Skeletal muscle tissue (tissue), 4 donors: ENCODE measurements around the gene ASH1L. TPM values are rescaled to one million over a fixed set of nuclear protein-coding genes. Genes with fewer than 3 reads are reported as not detected.
"Not testable (repeated sequence)": the region's sequence is repeated elsewhere in the genome, so short reads cannot be mapped to it uniquely, and the experiment has no call there.

Experiments
- H3K27ac ChIP-seq: one replicate; pipeline ENCODE4 v1.7.0; 2013; ENCODE audit warnings: mild to moderate bottlenecking, low read depth, low read length, inconsistent platforms
- H3K27me3 ChIP-seq, 3 donors: one replicate each; pipeline ENCODE4 v1.7.0; 2013; ENCODE audit warnings: low read length in 3 of 3; ENCODE audit not compliant: control insufficient read depth in 3 of 3, insufficient read depth in 3 of 3
- H3K36me3 ChIP-seq, 3 donors: one replicate each; pipeline ENCODE4 v1.7.0; 2013; ENCODE audit warnings: low read length in 3 of 3; ENCODE audit not compliant: control insufficient read depth in 3 of 3, insufficient read depth in 3 of 3
- H3K4me1 ChIP-seq, 3 donors: one replicate each; pipeline ENCODE4 v1.7.0; 2013; ENCODE audit warnings: low read length in 3 of 3, mild to moderate bottlenecking in 3 of 3; ENCODE audit not compliant: control insufficient read depth in 3 of 3, insufficient read depth in 3 of 3
- H3K4me3 ChIP-seq, 3 donors: one replicate each; pipeline ENCODE4 v1.7.0; 2013; ENCODE audit warnings: low read length in 3 of 3
- H3K9ac ChIP-seq, 3 donors: one replicate each; pipeline ENCODE4 v1.7.0; 2013; ENCODE audit warnings: low read length in 3 of 3, mild to moderate bottlenecking in 3 of 3, moderate library complexity in 2 of 3, low read depth in 1 of 3
- H3K9me3 ChIP-seq, 3 donors: one replicate each; pipeline ENCODE4 v1.7.0; 2013; ENCODE audit warnings: low read length in 3 of 3; ENCODE audit not compliant: control insufficient read depth in 3 of 3
- total RNA-seq: library from RNA; depleted of rRNA; stranded (reverse); fragments of >200 nt; gene quantifications from one replicate; pipeline ENCODE4 v1.2.3, GENCODE V29; 2014
- donor health status: Osteomylitis.

ASH1L gene
- total RNA-seq, 1 donor from 2014 or later = 35.0 TPM

- no peaks in the 10 kb centered on the region for H3K9me3 ChIP-seq
- H3K9ac ChIP-seq = no peak overlapping the region
- no peak overlapping the region for H3K27ac ChIP-seq
- no peak overlapping the region for H3K4me3 ChIP-seq
- H3K4me1 ChIP-seq = peaks cover 9 to 25% (median 12%) of the 10 kb centered on the region in 3 donors
- no peaks in the 10 kb centered on the region for H3K36me3 ChIP-seq
- no peaks in the 10 kb centered on the region for H3K27me3 ChIP-seq
Observed at GRCh38 chr1:155526356-155526755, 36.2 kb downstream of the ASH1L start.

GRCh38 chr1:155522069-155522468, 40.5 kb downstream of the ASH1L start:
- no peaks in the 10 kb centered on the region for H3K9me3 ChIP-seq
- H3K36me3 ChIP-seq = peaks cover 0 to 1% (median 0%) of the 10 kb centered on the region in 3 donors
- H3K4me3 ChIP-seq = no peak overlapping the region
- H3K27me3 ChIP-seq = no peaks in the 10 kb centered on the region
- peaks cover 2 to 10% (median 3%) of the 10 kb centered on the region in 3 donors for H3K4me1 ChIP-seq
- H3K27ac ChIP-seq = no peak overlapping the region
- H3K9ac ChIP-seq = no peak overlapping the region

- Histone ChIP-seq H3K27me3 (no peaks in the 10 kb centered on the region), H3K27ac (no peak overlapping the region), H3K4me1 (peaks cover 0 to 12% (median 3%) of the 10 kb centered on the region in 3 donors), H3K9me3 (no peaks in the 10 kb centered on the region), H3K4me3 (no peak overlapping the region), H3K9ac (no peak overlapping the region), H3K36me3 (peaks cover 0 to 6% (median 2%) of the 10 kb centered on the region in 3 donors)
Observed at GRCh38 chr1:155518484-155518883, 44.1 kb downstream of the ASH1L start.

GRCh38 chr1:155514582-155515187, 47.9 kb downstream of the ASH1L start:
- no peak overlapping the region for H3K4me3 ChIP-seq
- H3K27ac ChIP-seq = no peak overlapping the region

GRCh38 chr1:155513300-155513916, 49.2 kb downstream of the ASH1L start:
- Histone ChIP-seq H3K36me3 (peaks cover 0 to 6% (median 2%) of the 10 kb centered on the region in 3 donors), H3K9me3 (no peaks in the 10 kb centered on the region), H3K27me3 (no peaks in the 10 kb centered on the region), H3K4me3 (no peak overlapping the region), H3K27ac (no peak overlapping the region), H3K4me1 (peaks cover 0 to 5% (median 0%) of the 10 kb centered on the region in 3 donors), H3K9ac (no peak overlapping the region)

More at GRCh38 chr1:155514582-155515187, 47.9 kb downstream of the ASH1L start:
- Histone ChIP-seq H3K36me3 (peaks cover 0 to 6% (median 2%) of the 10 kb centered on the region in 3 donors), H3K27me3 (no peaks in the 10 kb centered on the region), H3K9ac (no peak overlapping the region), H3K9me3 (no peaks in the 10 kb centered on the region), H3K4me1 (peaks cover 0 to 5% (median 0%) of the 10 kb centered on the region in 3 donors)

- H3K4me1 ChIP-seq = peaks cover 0 to 11% (median 0%) of the 10 kb centered on the region in 3 donors
- H3K27ac ChIP-seq, H3K9ac ChIP-seq, H3K27me3 ChIP-seq, H3K36me3 ChIP-seq, H3K9me3 ChIP-seq, H3K4me3 ChIP-seq: not testable (repeated sequence)
Observed at GRCh38 chr1:155511385-155511784, 51.2 kb downstream of the ASH1L start.

GRCh38 chr1:155509064-155509463, 53.5 kb downstream of the ASH1L start:
- Histone ChIP-seq H3K27me3 (no peaks in the 10 kb centered on the region), H3K4me1 (peaks cover 0 to 7% (median 0%) of the 10 kb centered on the region in 3 donors), H3K27ac (no peak overlapping the region), H3K4me3 (no peak overlapping the region), H3K9ac (no peak overlapping the region), H3K9me3 (no peaks in the 10 kb centered on the region), H3K36me3 (no peaks in the 10 kb centered on the region)

GRCh38 chr1:155507945-155508344, 54.7 kb downstream of the ASH1L start:
- H3K4me1 ChIP-seq = peaks cover 0 to 7% (median 2%) of the 10 kb centered on the region in 3 donors
- no peak overlapping the region for H3K27ac ChIP-seq
- H3K27me3 ChIP-seq = no peaks in the 10 kb centered on the region
- no peaks in the 10 kb centered on the region for H3K9me3 ChIP-seq
- no peaks in the 10 kb centered on the region for H3K36me3 ChIP-seq
- H3K9ac ChIP-seq = no peak overlapping the region
- H3K4me3 ChIP-seq = no peak overlapping the region

GRCh38 chr1:155505963-155506362, 56.6 kb downstream of the ASH1L start:
- H3K4me1 ChIP-seq, H3K36me3 ChIP-seq, H3K9me3 ChIP-seq, H3K27me3 ChIP-seq, H3K9ac ChIP-seq, H3K4me3 ChIP-seq, H3K27ac ChIP-seq: not testable (repeated sequence)

- peaks cover 8 to 14% (median 9%) of the 10 kb centered on the region in 3 donors for H3K4me1 ChIP-seq
- no peak overlapping the region for H3K4me3 ChIP-seq
- H3K9me3 ChIP-seq = no peaks in the 10 kb centered on the region
- H3K9ac ChIP-seq = no peak overlapping the region
- no peak overlapping the region for H3K27ac ChIP-seq
- no peaks in the 10 kb centered on the region for H3K27me3 ChIP-seq
- H3K36me3 ChIP-seq = no peaks in the 10 kb centered on the region
Observed at GRCh38 chr1:155504207-155504606, 58.4 kb downstream of the ASH1L start.
